MM.1S (cell line): ENCODE results near the gene ATP1A2.

Experiments used
- CTCF ChIP-seq: fragments of 300-600 bp; sonication (generic); IDR thresholded peaks from 2 replicates; pipeline ENCODE4 v1.5.1; 2016; ENCODE audit warnings: antibody characterized with exemption, low read length, mixed read lengths
- EZH2 ChIP-seq: fragments of 300-600 bp; sonication (generic); optimal IDR thresholded peaks from 2 replicates; pipeline ENCODE3; 2017; ENCODE audit warnings: low read depth, mild to moderate bottlenecking, antibody characterized with exemption, low read length, mixed read lengths
- EZH2phosphoT487 ChIP-seq: fragments of 300-600 bp; sonication (generic); IDR thresholded peaks from 2 replicates; pipeline ENCODE4 v1.6.1; 2018; ENCODE audit warnings: antibody characterized with exemption, low read length

DNA sequence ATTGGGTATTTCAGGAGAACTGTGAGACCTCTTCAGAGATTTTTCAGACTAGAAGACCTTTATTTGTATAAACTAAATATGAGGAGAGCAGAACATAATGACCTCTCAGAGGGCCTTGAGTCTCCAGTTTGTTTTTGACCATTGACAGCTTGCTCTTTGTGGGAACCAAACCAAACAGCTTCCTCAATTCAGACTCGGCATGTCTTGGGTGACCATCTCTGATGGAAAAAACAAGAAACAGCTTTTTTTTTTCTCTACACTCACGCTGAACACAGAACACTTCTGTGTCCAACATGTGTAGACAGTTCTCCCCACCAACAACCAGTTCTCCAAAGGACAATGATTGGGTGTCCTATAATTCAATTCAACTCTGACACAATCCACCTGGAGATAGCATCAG is 47.4 kb downstream of the ATP1A2 start:
- TF ChIP-seq CTCF (no peak), EZH2phosphoT487 (no peak), EZH2 (no peak)
